Pancreas (tissue), 10 donors: Measurements from ENCODE around the gene RET. TPM values are rescaled to one million over a fixed set of nuclear protein-coding genes. Genes with fewer than 3 reads are reported as not detected.
A peak's percentile ranks its signal among the peaks of the same experiment; 100 is the strongest.

Source experiments
- ATAC-seq, 4 donors: fragments of 200-7000 bp; cut with Tn5 transposase; one replicate each; pipeline versions ENCODE4 v1.8.0 to v1.9.1; 2020; ENCODE audit warnings: mild to moderate bottlenecking in 4 of 4, moderate library complexity in 4 of 4
- DNase-seq, 6 donors: peaks; one replicate each; pipeline ENCODE4 v3.0.0-alpha.2; 2020
- FAIRE-seq: peaks from 2 replicates; lab custom pipeline; 2012; peaks lifted over from hg19 to GRCh38; lab: Jason Lieb, UNC
- H3K27ac ChIP-seq, 4 donors: fragments of 200-600 bp; sonication (generic); 1 replicate in 3 of 4; 2 replicates in 1 of 4; pipeline versions ENCODE4 v1.5.0 to v1.8.0; 2020
- H3K27me3 ChIP-seq, 4 donors: fragments of 200-600 bp; one replicate each; pipeline ENCODE4 v1.8.0; 2021
- H3K36me3 ChIP-seq, 3 donors: fragments of 200-600 bp; sonication (generic) in 1 of 3; one replicate each; pipeline versions ENCODE4 v1.5.0 to v1.8.0; 2020 to 2021
- H3K4me1 ChIP-seq, 3 donors: fragments of 200-600 bp; one replicate each; pipeline ENCODE4 v1.8.0; 2021
- H3K4me3 ChIP-seq, 4 donors: fragments of 200-600 bp; sonication (generic) in 2 of 4; one replicate each; pipeline versions ENCODE4 v1.5.0 to v1.8.0; 2020 to 2021
- H3K9me3 ChIP-seq, 4 donors: fragments of 200-600 bp; one replicate each; pipeline ENCODE4 v1.8.0; 2021
- WGBS, 2 donors: extraction: QIAGEN DNeasy Blood & Tissue Kit; methylation state at CpG; one replicate each; pipeline ENCODE4 v1.1.7; 2013; 5-methylcytosine and 5-hydroxymethylcytosine counted together
- intact Hi-C, 3 donors: fragments of 100-400 bp; cut with DNase I; formaldehyde crosslinking; loops; one replicate each; pipeline versions ENCODE4 v1.11.1 to v1.14.2; 2022
- polyA plus RNA-seq, 2 donors: library from polyadenylated mRNA; stranded (reverse); fragments of 200-250 nt; gene quantifications; one replicate each; pipeline ENCODE4 v1.2.3, GENCODE V29; 2013
- total RNA-seq, 6 donors: library from RNA; stranded (reverse); fragmentation: NEBNext Ultra II Directional in 4 of 6; extraction: Animal tissue kit (Norgen Biotek cat#: 25700) in 4 of 6; gene quantifications; one replicate each; pipeline versions ENCODE4 v1.2.1 to v1.2.4, GENCODE V29; 2021 to 2023
- TF ChIP-seq, protein P1 (sequence below), 4 donors: fragments of 200-600 bp; sonication (generic) in 3 of 4; IDR thresholded peaks; one replicate each; pipeline versions ENCODE4 v1.5.0 to v1.8.0; 2021; ENCODE audit warnings: antibody characterized with exemption in 4 of 4
- donor health status: healthy with polysubstance abuse.
- donor health status: DM: no; HTN: no; CAD: no; lungs with moderate emphysema.
- donor health status: DM: no; HTN: no; CAD: no.
- donor health status: control.
- donor health status: control.
- donor health status: Bipolar disorder and iron deficiency.
- donor health status: DM: yes; HTN: yes; CAD: no.
- donor health status: DM: no; HTN: no; CAD: no.
- donor health status: DM: no; HTN: no; CAD: no.
- donor health status: DM: yes; HTN: yes; CAD: no.

RET gene
- total and polyA plus RNA-seq, 8 donors: 0.32 to 4.4 (median 0.83) TPM

DNA sequence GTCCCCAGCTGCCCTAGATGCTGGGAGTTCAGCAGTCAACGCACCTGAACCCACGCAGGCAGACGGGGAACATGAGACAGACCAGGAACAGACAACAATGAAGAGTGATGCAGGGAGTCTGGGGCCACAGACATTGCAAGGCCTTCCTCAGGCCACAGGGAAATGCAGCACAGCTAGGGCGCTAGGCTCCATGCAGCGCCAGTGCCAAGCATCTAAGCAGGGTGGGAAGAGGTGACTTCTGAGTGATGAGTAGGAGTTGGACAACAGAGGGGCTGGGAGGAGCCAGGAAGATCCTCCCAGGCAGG is 7.7 kb upstream of the RET start:
- no peak for FAIRE-seq

GRCh38 chr10:43069579-43069978 is 7.3 kb upstream of the RET start:
- ATAC-seq (no peak), DNase-seq (peak in 2 of 6 donors; percentile 42 to 45), FAIRE-seq (no peak)
- no peak overlapping the region for H3K4me3 ChIP-seq
- no peaks in the 10 kb centered on the region for H3K27me3 ChIP-seq
- WGBS, 2 donors: 76 to 86% methylated on average over 4 of the region's 4 CpGs
- TF ChIP-seq, protein P1, sequence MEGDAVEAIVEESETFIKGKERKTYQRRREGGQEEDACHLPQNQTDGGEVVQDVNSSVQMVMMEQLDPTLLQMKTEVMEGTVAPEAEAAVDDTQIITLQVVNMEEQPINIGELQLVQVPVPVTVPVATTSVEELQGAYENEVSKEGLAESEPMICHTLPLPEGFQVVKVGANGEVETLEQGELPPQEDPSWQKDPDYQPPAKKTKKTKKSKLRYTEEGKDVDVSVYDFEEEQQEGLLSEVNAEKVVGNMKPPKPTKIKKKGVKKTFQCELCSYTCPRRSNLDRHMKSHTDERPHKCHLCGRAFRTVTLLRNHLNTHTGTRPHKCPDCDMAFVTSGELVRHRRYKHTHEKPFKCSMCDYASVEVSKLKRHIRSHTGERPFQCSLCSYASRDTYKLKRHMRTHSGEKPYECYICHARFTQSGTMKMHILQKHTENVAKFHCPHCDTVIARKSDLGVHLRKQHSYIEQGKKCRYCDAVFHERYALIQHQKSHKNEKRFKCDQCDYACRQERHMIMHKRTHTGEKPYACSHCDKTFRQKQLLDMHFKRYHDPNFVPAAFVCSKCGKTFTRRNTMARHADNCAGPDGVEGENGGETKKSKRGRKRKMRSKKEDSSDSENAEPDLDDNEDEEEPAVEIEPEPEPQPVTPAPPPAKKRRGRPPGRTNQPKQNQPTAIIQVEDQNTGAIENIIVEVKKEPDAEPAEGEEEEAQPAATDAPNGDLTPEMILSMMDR (IDR thresholded peaks at IDR 0.05): no peak
- intact Hi-C loops: no loop called here
- no peak overlapping the region for H3K27ac ChIP-seq
- H3K9me3 ChIP-seq: no peaks in the 10 kb centered on the region
- H3K36me3 ChIP-seq: no peaks in the 10 kb centered on the region
- H3K4me1 ChIP-seq: no peaks in the 10 kb centered on the region

More for the DNA sequence above, 7.7 kb upstream of the RET start:
- intact Hi-C loops: no loop called here
- 84% methylated on average over 5 of the region's 5 CpGs for WGBS, 2 donors
- TF ChIP-seq, protein P1 (IDR thresholded peaks at IDR 0.05): no peak
- Histone ChIP-seq H3K9me3 (no peaks in the 10 kb centered on the region), H3K27me3 (no peaks in the 10 kb centered on the region), H3K4me3 (no peak overlapping the region), H3K27ac (no peak overlapping the region), H3K36me3 (no peaks in the 10 kb centered on the region), H3K4me1 (no peaks in the 10 kb centered on the region)
- DNase-seq: no peak
- no peak for ATAC-seq

GRCh38 chr10:43070121-43071085 is 6.5 kb upstream of the RET start:
- Histone ChIP-seq H3K4me3 (no peak overlapping the region), H3K36me3 (no peaks in the 10 kb centered on the region), H3K9me3 (no peaks in the 10 kb centered on the region), H3K27ac (no peak overlapping the region), H3K4me1 (no peaks in the 10 kb centered on the region), H3K27me3 (no peaks in the 10 kb centered on the region)
- TF ChIP-seq, protein P1 (IDR thresholded peaks at IDR 0.05): no peak
- no peak for FAIRE-seq
- intact Hi-C loops: no loop called here
- DNase-seq: peak in 2 of 6 donors; percentile 52
- WGBS, 2 donors: 67 to 76% methylated on average over 17 of the region's 17 CpGs
- ATAC-seq: no peak

DNA sequence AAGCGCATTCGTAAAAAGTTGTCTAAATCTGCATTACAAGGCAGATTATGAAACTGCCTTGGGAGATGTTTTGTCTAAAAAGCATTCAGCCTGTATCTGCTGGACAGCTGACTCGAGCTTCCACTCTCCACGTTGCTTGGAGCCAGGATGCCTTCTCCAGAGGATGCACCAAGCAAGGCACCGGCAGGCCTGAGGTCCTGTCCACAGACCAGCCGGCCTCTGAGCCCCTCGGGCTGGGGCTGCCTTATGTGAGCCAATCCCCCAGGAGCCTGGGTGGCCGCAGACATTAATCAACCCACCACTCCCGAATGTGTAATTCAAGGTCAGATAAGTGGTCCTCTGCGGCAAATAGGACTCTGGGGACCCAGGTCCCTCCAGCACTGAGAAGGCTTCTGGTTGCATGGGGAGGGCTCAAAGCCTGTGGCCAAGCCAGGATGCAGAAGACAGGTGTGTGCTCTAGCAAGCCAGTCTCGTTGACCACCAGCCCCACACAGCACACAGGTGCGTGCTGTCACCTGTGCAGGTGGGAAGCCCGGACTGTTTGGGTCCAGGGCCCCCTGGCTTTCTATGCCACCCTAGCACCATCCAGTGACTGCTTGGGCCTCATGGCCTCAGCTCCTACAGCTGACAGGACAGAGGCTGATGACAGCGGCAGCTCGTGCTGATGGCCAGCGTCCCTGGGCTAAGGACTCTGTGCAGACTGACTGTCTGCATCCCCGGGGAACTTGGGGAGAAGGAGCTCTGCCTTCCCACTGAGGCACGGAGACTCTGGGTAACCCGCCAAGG is 4.8 kb upstream of the RET start:
- no peaks in the 10 kb centered on the region for H3K27me3 ChIP-seq
- FAIRE-seq: no peak
- intact Hi-C loops: no loop called here
- H3K27ac ChIP-seq: no peak overlapping the region
- DNase-seq: peak in 2 of 6 donors; percentile 43 to 60
- no peak overlapping the region for H3K4me3 ChIP-seq
- H3K9me3 ChIP-seq: no peaks in the 10 kb centered on the region
- H3K36me3 ChIP-seq: no peaks in the 10 kb centered on the region
- H3K4me1 ChIP-seq: no peaks in the 10 kb centered on the region
- no peak for ATAC-seq
- WGBS, 2 donors: 55 to 64% methylated on average over 19 of the region's 19 CpGs
- TF ChIP-seq, protein P1 (IDR thresholded peaks at IDR 0.05): no peak
